GM08714 (cell line): ENCODE data around the gene DYNLT3.
A peak's percentile ranks its signal among the peaks of the same experiment; 100 is the strongest.

Experiments used
- H3K4me3 ChIP-seq: fragments of 200-500 bp; sonication (Bioruptor generic); 2 replicates; pipeline ENCODE4 v1.5.1; 2014; ENCODE audit warnings: mild to moderate bottlenecking, low read length, inconsistent platforms
- ZNF274 ChIP-seq: IDR thresholded peaks from 2 replicates; pipeline ENCODE4 v1.6.1; 2012; ENCODE audit warnings: mild to moderate bottlenecking, low read depth, low read length

Gene DYNLT3

DNA sequence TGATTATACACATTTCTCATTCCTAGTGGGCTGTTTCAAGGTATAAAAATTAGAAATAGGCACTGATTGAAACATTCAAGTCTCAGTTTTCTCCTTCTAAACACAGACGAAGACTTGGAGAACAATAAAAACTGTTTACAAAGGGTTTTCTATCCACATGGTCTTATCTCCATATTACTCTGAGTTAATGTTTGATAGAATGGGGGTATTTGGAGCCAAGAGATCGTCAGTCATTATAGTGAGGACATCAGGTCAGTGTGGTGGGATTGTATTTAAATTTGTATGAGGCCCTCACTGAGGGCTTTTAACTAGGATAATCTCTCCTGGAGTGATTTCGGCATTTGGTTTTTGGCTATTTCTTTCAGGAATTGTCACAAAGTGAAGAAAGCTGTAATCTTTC is 16.4 kb upstream of the DYNLT3 start:
- TF ChIP-seq ZNF274: no peak
- no peak overlapping the region for H3K4me3 ChIP-seq

DNA sequence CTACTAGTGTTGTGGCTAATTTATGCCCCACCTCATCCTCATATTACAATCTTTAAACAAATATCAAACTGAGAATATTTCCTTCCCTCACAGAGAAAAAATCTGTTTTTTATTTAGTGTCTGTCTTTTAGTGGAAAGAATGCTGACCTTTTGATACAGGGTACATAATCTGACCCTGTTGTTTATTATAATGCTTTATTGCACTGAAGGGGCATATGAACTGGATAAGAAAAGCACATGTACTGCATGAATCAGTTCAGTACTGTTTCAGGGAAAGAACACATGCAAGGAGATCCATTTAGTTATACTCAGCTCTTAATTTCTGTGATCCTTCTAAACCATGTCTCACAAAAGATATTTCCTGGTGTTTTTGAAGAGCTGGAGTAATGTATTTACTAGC is 15.5 kb upstream of the DYNLT3 start:
- no peak for TF ChIP-seq ZNF274
- no peak overlapping the region for H3K4me3 ChIP-seq

DNA sequence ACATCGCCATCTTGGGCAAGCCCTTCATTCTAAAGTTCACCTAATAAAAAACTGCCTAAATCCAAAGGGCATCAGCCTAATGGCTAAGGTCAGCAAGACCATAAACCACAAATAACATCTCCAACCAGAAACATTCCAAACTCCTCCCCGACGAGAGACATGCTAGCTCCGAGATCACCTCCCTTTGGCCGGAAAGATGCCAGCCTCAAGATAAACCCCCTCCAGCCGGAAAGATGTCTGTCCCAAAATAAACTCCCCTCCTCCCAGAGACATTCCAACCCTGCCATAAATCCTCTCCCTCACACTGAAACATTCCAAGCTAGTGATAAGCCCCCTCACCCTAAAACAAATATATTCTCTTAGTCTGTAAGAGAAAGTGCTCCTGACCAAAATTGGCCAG is 13.3 kb upstream of the DYNLT3 start:
- H3K4me3 ChIP-seq: no peak overlapping the region
- no peak for TF ChIP-seq ZNF274

DNA sequence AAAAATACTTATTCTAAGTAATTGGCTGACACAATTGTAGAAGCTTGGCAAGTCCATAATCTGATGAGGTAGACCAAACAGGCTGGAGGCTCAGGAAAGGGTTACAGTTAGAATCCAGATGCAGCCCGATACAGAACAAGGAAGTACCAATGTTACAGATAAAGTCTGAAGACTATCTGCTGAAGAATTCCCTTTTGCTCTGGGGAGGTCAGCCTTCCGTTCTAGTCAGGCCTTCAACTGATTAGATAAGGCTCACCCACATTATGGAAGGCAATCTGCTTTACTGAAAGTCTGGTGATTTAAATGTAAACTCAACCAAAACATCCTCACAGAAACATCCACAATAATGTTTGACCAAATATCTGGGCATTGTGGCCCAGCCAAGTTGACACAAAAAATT is 7.4 kb upstream of the DYNLT3 start:
- H3K4me3 ChIP-seq: no peak overlapping the region
- TF ChIP-seq ZNF274: no peak

DNA sequence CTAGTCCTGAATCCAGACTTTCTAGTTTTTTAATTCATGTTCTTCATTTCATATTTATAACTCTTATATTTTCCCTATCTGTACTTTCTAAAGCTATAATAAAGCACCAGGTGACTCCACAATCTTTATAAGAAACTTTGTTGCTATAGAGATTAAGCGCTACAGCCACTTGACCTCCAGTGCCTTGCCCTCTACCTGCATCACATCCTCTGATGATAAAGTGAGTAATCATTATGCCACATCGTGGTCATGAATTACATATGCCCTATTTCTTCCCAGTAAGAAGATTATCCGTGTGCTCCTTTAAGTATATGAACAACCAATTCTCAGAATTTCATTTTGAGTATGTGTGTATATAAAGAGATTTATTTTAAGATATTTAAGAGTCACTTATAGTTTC is 6.8 kb upstream of the DYNLT3 start:
- TF ChIP-seq ZNF274: no peak
- no peak overlapping the region for H3K4me3 ChIP-seq

DNA sequence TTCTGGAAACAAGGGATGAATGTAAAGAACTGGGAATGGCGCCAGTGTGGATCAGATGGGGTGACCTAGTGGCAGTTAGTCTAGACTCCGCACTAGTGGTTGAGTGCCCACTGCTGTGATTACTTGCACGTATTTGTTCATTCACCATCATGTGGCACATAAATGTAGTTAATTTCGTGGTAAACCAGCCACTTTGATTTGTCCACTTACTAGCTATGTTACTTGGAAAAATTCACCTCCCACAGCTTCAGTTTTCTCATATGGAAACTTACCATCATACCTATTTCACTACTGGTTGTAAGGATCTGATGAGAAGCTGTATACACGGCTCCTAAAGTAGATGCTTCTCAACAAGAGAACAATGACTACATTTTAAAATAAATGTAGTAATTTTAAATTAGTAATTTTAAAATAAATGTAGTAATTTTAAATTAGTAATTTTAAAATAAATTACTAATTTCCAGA is 394 bp upstream of the DYNLT3 start:
- no peak for TF ChIP-seq ZNF274
- peak overlapping the region; percentile 61; the same call in 1 of the 2 replicates for H3K4me3 ChIP-seq

DNA sequence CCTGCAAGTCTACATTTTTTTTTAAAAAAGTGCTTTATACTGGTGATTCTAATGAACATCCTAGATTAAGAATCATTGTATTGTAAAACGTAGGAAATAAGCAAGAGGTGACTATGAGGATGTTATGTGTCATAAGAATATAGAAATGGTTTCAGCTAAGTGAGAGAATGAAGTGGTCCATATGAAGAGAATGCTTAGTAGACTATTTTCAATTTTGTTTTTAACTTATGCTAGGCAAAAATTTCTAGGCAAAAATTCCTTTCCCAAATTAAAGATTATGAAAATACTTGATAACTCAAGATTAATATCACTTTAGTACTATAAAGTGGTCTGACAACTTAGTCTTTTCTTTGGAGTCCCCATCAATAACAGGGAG is 825 bp downstream of the DYNLT3 start:
- H3K4me3 ChIP-seq: peak overlapping the region; percentile 61
- TF ChIP-seq ZNF274: no peak

DNA sequence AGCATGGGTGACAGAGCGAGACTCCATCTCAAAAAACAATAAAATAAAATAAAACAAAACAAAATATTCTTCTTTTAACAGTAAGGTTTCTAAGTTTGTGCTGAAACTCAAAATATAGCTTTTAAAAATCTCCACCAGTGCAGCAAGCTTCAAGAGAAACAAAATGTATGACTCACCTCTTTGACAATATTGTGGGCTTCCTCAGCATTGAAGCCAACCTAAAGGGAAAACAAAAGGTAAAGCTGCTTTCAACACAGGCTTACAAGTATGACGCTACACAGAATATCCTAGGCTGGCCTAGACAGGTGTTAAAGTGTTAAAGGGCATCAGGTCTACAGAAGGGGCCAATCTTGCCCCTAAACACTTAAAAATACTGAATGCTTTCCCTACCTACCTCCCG is 1.2 kb downstream of the DYNLT3 start:
- no peak for TF ChIP-seq ZNF274
- no peak overlapping the region for H3K4me3 ChIP-seq

DNA sequence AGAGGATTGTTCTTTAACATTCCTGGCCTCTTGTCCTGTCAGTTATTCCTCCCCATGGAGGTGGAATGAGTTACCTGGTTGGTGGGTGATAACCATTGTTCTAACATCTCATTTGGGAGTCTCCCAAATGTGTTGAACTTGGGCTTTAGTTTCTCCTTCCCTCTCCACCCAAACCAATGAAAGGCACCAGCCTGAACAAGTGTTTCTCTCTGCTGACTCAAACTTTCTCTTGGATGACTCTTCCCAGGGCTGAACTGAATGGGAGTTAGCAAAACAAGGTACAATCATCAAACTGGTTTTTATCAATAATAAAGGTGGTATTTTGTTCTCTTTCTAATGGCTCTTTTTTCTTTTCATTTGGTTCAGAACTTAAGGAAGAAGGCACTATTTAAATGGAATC is 2.7 kb downstream of the DYNLT3 start:
- no peak overlapping the region for H3K4me3 ChIP-seq
- no peak for TF ChIP-seq ZNF274

DNA sequence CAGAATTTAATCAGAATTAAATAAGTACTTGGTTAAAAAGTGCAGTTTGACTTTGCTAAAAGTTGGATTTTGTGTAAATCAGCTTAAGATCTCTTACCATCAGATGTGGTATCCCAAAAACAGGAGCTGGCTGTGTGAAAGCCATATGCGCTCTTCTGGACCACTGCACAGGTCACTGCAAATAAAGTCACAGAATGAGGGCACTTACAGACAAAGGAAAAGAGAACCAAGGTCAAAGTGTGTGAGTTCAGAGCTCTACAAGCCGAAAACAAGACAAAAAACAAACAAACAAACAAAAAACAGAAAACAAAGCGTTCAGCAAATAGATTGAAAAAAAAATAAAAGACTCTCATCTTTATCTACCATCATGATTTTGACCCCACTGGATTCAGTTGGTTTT is 6.4 kb downstream of the DYNLT3 start:
- H3K4me3 ChIP-seq: no peak overlapping the region
- TF ChIP-seq ZNF274: no peak

DNA sequence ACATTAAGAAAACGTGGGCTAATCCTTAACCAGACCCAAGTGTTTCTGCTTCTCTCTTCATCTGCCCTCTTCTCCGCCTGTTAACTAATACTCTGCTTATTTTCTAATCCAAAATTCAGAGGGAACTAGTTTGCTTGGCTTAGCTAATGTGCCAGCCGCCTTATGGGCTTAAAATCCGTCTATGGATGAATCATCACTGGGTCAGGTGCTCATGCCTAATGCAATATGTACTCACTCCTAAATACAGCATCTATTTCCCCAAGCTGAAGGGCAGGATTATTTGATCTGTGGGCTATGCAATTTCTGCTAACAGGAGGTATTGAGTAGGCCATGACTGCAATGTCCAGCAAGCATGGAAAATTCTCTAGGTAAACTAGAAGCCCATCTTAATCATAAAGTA is 12.4 kb downstream of the DYNLT3 start:
- H3K4me3 ChIP-seq: no peak overlapping the region
- TF ChIP-seq ZNF274: no peak

DNA sequence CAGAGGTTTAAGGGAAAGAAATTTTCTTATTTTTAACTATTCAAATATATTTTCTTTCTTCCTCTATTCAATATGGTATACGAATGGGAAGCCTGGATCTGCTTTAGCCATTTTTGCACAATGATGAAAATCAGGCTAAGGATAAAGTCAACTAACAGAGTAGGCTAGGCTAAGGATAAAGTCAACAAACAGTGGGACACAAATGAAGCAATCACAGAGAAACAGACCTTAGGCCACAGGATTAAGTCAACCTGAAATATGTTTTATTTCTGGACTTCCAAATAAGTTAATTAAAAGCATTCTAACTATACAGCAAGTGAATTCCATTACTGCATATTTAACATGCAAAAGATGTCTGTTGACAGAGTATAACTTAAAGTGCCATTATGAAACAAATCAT is 17.0 kb downstream of the DYNLT3 start:
- H3K4me3 ChIP-seq: no peak overlapping the region
- no peak for TF ChIP-seq ZNF274

DNA sequence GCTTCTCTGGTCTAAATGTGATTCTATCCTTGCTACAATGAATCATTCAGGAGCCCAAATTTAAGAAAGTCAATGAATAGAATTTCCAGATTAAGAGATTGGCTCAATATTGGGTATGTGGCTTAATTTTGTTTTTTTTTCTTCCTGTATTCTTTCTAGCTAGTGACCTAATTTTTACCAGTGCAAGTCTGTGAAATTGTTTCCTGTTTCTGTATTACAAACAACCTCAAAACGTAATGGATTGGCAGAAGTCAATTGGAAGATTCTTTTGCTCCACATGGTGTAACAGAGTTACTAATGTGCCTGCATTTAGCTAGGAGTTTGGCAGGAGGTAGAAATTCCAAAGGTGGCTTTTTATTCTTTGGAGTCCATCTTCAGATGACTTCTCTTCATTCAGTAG is 17.6 kb downstream of the DYNLT3 start:
- no peak overlapping the region for H3K4me3 ChIP-seq
- no peak for TF ChIP-seq ZNF274

DNA sequence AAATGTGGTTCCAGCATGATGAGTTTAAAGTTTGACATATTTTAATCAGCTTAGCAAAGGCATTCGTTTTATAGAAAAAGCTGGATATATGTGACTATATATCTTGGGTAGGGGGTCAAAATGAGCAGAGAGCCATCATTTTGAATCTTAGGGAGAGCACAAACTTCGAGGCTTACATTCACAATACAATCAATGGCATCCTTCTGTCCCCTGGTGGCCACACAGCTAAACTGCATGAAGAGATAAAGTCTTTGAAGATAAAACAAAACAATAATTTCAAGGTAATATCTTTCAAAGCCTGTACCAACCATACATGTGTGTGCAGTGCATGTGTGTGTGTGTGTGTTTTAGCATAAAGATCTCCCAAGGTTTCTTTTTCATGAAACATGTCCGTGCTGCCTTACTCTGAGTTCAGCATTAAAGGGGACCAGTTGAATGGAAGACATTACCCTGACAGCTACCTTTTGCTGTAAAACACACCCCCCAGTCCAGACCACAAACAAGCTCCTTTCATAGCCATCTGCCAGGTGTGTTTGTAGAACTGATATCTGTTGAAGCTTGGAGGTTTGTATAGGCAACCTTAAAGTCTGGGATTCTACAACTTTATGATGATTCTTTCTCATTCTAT is 22.0 kb downstream of the DYNLT3 start:
- TF ChIP-seq ZNF274: no peak

DNA sequence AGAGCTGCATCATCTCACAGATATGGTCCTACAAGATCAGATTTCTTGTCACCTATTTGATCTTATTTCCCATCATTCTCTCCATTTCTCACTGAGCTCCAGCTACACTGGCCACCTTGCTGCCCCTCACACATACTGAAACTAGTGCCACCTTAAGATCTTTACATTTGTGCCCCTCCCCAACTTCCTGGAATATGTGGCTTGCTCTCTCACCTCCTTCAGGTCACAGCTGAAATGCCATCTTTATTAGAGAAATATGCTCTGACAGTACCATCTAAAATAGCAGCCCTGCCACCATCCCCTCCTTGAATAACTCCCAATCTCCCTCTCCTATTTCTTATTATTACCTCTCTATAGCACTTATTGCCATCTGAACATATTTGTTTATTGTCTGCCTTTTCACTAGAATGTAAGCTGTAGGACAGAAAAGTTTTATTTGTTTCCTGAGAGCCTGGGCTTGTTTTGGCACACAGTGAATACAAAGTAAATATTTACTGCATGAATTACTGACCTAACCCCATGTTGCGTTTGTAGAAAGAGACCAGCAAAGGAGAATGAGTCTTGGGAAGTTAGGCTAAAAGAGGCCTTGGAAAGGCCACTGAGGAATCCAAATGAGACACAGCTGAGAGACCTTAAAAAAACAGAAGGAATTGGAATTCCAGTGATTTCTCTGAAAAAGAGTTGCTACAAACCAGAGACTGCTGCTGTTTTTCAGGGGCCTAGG is 22.7 kb downstream of the DYNLT3 start:
- no peak for TF ChIP-seq ZNF274

More for the DNA sequence above, 22.0 kb downstream of the DYNLT3 start:
- no peak overlapping the region for H3K4me3 ChIP-seq

DNA sequence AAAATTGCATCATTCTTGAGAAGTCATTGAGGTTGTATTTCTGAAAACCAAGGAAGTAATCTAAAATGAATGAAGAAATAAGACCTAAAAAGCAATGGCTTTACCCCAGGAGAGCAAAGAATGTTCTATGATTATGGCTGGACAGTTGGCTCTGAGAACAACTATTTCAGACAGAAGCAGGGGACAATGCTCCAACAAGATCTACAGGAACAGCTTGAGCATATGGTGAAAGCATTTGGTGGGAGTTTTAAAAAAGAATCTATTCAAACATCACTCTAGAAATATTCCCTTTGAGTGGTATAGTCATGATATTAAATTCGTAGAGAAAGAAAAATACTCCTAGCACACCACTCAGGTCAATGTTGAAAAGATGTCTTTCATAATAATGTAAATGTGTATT is 26.7 kb downstream of the DYNLT3 start:
- H3K4me3 ChIP-seq: no peak overlapping the region
- TF ChIP-seq ZNF274: no peak

More for the DNA sequence above, 22.7 kb downstream of the DYNLT3 start:
- no peak overlapping the region for H3K4me3 ChIP-seq

DNA sequence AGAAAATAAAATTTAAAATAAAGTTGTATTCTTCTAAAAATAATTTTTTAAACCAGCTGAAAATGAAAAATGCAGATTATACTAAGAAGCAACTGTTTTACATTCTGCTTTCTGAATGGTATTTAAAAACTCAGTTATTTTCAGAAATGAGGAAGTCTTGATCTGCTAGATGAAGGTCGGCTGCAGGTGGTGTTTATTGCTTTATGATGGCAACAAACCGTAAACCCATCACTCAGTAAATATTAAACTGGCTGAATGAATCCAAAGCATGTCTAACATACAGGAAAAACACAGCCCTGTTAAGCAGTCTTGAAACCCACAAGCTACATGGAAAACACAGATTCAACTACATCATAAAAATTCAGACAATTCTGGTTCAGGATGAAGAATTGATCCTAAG is 29.3 kb downstream of the DYNLT3 start:
- TF ChIP-seq ZNF274: no peak
- H3K4me3 ChIP-seq: no peak overlapping the region; the same call in 1 of the 2 replicates
